ENCODE data around the gene IGF2BP2. TPM values are rescaled to one million over a fixed set of nuclear protein-coding genes. Genes with fewer than 3 reads are reported as not detected.

Gene IGF2BP2
- total RNA-seq, 1 experiment from 2014 or later: 0.67 TPM

DNA sequence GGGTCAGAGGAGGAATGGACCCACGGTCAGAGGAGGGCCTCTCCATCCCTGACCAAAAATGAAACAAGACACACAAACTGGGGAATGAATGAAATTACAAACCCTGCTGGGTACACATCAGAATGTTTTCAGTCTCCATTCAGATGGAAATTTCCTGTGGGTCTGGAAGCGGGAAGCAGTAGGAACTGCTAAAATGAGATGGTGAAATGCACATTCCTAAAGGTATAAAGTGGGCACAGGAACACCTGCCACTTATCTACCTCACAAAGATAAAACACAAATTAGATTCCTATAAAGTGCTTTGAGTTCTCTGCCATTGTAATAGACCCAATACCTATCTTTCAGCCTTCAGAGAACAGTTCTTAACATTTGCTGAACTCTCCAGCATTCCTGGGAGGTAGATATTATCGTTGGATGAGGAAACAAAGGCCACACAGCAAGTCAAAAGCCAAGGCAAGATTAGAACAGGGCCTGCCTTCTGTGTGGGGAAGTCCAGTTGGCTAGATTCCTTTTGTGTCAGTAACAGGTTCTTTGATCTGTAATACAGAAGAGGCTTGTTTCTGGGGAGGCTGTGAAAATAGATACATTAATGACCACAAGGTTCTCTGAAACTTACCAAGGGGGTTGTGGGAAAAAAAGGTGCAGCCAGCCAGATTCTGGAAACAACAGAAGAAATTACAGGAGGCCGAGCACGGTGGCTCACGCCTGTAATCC is 98.4 kb downstream of the IGF2BP2 start:
- Histone ChIP-seq H3K4me3 (ENCODE audit: low read length) (no peak overlapping the region), H4K20me1 (ENCODE audit: insufficient read depth, low read depth, low read length) (no peaks in the 10 kb centered on the region), H3K4me1 (ENCODE audit: low read length) (no peaks in the 10 kb centered on the region), H3K27ac (ENCODE audit: low read length) (no peak overlapping the region), H3K27me3 (ENCODE audit: low read length) (no peaks in the 10 kb centered on the region), H3K9me3 (ENCODE audit: low read length) (no peaks in the 10 kb centered on the region), H2AFZ (ENCODE audit: low read length) (no peak overlapping the region), H3K9me2 (replicated peaks; ENCODE audit: insufficient read depth, low read length) (no peaks in the 10 kb centered on the region), H3K9ac (ENCODE audit: low read length) (no peak overlapping the region), H3K4me2 (ENCODE audit: low read depth, low read length, poor library complexity, severe bottlenecking) (no peak overlapping the region), H3K79me2 (ENCODE audit: low read length) (no peaks in the 10 kb centered on the region), H3K36me3 (ENCODE audit: insufficient read depth, low read length) (no peaks in the 10 kb centered on the region)
- DNase-seq: no peak

DNA sequence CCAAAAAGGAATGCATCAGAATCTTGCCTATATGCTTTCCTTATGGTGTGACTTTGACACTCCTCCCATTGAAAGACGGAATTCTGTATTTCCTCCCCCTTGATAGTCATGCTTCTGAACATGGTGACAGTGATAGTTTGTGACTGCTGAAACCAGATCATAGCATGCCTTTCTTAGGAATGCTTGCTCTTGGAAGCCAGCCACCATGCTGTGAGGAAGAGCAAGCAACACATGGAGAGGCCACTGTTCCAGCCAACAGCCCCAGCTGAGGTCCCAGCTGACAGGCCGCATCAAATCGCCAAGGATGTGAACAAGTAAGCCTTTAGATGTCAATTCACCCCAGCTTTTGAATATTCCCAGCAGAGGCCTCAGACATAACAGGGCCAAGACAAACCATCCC is 100.1 kb downstream of the IGF2BP2 start:
- Histone ChIP-seq H3K79me2 (ENCODE audit: low read length) (no peaks in the 10 kb centered on the region), H3K4me3 (ENCODE audit: low read length) (no peak overlapping the region), H4K20me1 (ENCODE audit: insufficient read depth, low read depth, low read length) (no peaks in the 10 kb centered on the region), H2AFZ (ENCODE audit: low read length) (no peak overlapping the region), H3K9me2 (replicated peaks; ENCODE audit: insufficient read depth, low read length) (no peaks in the 10 kb centered on the region), H3K9me3 (ENCODE audit: low read length) (no peaks in the 10 kb centered on the region), H3K4me2 (ENCODE audit: low read depth, low read length, poor library complexity, severe bottlenecking) (no peak overlapping the region), H3K9ac (ENCODE audit: low read length) (no peak overlapping the region), H3K27ac (ENCODE audit: low read length) (no peak overlapping the region), H3K4me1 (ENCODE audit: low read length) (no peaks in the 10 kb centered on the region), H3K36me3 (ENCODE audit: insufficient read depth, low read length) (no peaks in the 10 kb centered on the region), H3K27me3 (ENCODE audit: low read length) (no peaks in the 10 kb centered on the region)
- DNase-seq: no peak

DNA sequence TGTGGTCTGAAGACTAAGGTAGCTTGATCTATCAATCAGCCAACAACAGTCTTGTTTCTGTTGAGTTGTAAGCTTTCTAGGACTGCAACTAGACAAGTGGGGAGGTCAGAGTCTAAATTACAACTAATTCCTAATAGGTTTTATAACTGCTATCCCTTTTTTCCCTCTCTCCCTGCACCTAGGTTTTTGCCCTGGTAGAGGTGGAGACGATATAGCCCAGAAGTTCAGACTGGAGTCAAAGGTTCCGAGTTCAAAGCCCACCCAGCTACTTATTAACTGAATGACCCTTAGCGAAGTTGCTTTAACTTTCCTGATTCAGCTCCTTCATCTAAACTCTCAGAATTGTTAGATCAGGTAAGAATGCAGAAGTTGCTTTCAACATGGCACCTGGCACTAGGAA is 100.6 kb downstream of the IGF2BP2 start:
- Histone ChIP-seq H3K4me3 (ENCODE audit: low read length) (no peak overlapping the region), H3K27ac (ENCODE audit: low read length) (no peak overlapping the region), H3K4me2 (ENCODE audit: low read depth, low read length, poor library complexity, severe bottlenecking) (no peak overlapping the region), H3K27me3 (ENCODE audit: low read length) (no peaks in the 10 kb centered on the region), H3K4me1 (ENCODE audit: low read length) (no peaks in the 10 kb centered on the region), H4K20me1 (ENCODE audit: insufficient read depth, low read depth, low read length) (no peaks in the 10 kb centered on the region), H3K79me2 (ENCODE audit: low read length) (no peaks in the 10 kb centered on the region), H3K9me2 (replicated peaks; ENCODE audit: insufficient read depth, low read length) (no peaks in the 10 kb centered on the region), H3K36me3 (ENCODE audit: insufficient read depth, low read length) (no peaks in the 10 kb centered on the region), H3K9ac (ENCODE audit: low read length) (no peak overlapping the region), H3K9me3 (ENCODE audit: low read length) (no peaks in the 10 kb centered on the region), H2AFZ (ENCODE audit: low read length) (no peak overlapping the region)
- DNase-seq: no peak

DNA sequence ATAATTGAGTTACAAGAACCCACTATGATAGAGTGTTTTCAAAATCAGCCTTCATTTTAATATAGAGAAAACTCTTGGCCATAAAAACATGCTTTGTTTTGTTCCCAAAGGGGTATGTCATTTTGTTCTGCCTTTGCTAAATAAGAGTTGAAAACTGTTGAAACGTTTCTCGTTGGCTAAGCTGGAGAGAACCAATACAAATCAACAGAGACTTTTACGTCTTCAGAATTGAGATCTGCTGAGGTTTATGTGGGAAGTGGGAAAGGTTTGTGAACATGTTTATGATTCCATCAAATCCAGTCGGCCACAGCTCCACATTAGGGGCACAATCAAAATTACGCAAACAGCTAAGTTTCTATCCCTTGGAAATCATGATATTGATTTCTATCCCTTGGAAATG is 102.0 kb downstream of the IGF2BP2 start:
- no peak overlapping the region for H2AFZ ChIP-seq (ENCODE audit: low read length)
- no peak overlapping the region for H3K4me2 ChIP-seq (ENCODE audit: low read depth, low read length, poor library complexity, severe bottlenecking)
- H3K27ac ChIP-seq (ENCODE audit: low read length): no peak overlapping the region
- H3K9ac ChIP-seq (ENCODE audit: low read length): no peak overlapping the region
- H3K36me3 ChIP-seq (ENCODE audit: insufficient read depth, low read length): no peaks in the 10 kb centered on the region
- H3K4me1 ChIP-seq (ENCODE audit: low read length): no peaks in the 10 kb centered on the region
- DNase-seq: no peak
- H3K9me3 ChIP-seq (ENCODE audit: low read length): no peaks in the 10 kb centered on the region
- H3K79me2 ChIP-seq (ENCODE audit: low read length): no peaks in the 10 kb centered on the region
- no peaks in the 10 kb centered on the region for H3K9me2 ChIP-seq (replicated peaks; ENCODE audit: insufficient read depth, low read length)
- no peaks in the 10 kb centered on the region for H3K27me3 ChIP-seq (ENCODE audit: low read length)
- no peaks in the 10 kb centered on the region for H4K20me1 ChIP-seq (ENCODE audit: insufficient read depth, low read depth, low read length)
- H3K4me3 ChIP-seq (ENCODE audit: low read length): no peak overlapping the region

DNA sequence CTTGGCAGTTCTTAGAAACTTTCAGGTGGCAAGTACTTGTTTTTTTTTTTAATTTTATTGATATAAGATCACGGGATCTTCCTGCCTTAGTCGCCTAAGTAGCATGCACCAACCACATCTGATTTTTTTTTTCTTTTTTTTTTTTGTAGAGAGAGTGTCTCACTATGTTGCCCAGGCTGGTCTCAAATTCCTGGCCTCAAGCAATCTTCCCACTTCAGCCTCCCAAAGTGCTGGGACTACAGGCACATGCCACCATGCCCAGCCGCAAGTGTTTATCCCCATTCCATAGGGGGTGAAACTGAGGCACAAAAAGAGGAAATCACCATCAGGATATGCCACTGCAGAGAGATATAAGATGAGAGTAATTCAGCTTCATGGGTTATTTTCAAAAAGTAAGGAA is 102.9 kb downstream of the IGF2BP2 start:
- DNase-seq: no peak
- no peak overlapping the region for H2AFZ ChIP-seq (ENCODE audit: low read length)
- H3K27me3 ChIP-seq (ENCODE audit: low read length): no peaks in the 10 kb centered on the region
- H3K4me2 ChIP-seq (ENCODE audit: low read depth, low read length, poor library complexity, severe bottlenecking): no peak overlapping the region
- H4K20me1 ChIP-seq (ENCODE audit: insufficient read depth, low read depth, low read length): no peaks in the 10 kb centered on the region
- H3K4me1 ChIP-seq (ENCODE audit: low read length): no peaks in the 10 kb centered on the region
- H3K9me3 ChIP-seq (ENCODE audit: low read length): no peaks in the 10 kb centered on the region
- no peak overlapping the region for H3K27ac ChIP-seq (ENCODE audit: low read length)
- no peaks in the 10 kb centered on the region for H3K9me2 ChIP-seq (replicated peaks; ENCODE audit: insufficient read depth, low read length)
- no peak overlapping the region for H3K9ac ChIP-seq (ENCODE audit: low read length)
- H3K36me3 ChIP-seq (ENCODE audit: insufficient read depth, low read length): no peaks in the 10 kb centered on the region
- no peaks in the 10 kb centered on the region for H3K79me2 ChIP-seq (ENCODE audit: low read length)
- no peak overlapping the region for H3K4me3 ChIP-seq (ENCODE audit: low read length)

DNA sequence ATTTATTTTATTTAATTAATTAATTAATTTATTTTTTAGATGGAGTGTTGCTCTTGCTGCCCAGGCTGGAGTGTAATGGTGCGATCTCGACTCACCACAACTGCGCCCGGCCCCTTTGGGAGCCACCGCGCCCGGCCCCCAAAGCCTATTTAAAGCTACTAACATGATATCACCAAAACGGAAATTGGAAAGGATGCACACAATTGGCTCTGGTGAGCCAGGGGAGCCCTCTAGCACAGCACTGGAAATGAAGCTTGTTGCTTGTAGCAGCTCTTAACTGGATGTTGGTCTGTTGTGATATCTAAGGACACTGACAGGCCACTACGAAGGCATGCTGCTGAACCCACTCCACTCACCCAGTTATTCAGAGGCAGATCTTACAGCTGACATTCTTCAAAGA is 104.5 kb downstream of the IGF2BP2 start:
- no peak overlapping the region for H3K9ac ChIP-seq (ENCODE audit: low read length)

DNA sequence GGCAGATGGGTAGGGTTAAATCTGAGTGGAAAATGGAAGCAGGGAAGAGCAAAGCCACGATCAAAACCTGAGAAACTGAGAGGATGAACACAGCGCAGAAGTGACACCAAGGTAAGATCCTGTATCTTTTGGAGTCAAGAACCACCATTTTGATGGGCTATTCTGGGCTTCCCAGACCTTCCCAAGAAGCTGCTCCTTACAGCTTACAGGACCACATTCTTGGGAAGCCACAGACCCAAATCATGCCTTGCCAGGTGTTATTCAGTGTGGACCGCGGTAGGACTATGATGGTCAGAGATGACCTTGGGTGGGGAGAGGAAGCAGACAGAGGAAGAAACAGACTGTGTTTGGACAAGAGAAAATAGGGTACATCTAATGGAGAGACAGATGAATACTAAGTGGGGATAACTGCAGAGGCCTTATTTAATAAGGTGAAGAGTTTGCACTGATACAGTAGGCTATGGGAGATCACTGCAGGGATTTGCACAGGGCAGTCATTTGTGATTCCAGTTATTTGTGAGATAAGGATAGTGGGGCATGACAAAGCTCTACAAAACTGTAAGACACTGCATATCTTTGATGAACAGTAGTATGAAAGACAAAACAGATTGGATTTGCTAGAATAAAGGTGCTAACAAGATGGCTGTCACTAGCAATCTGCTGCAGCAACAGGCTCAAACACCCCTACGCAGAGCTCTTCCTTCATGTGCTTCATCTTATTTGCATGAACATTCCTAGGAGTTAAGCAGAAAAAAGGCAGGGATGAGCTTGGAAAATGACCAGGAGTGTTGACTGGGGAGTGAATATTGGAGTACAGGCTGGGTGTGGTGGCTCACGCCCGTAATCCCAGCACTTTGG is 105.9 kb downstream of the IGF2BP2 start:
- no peak overlapping the region for H3K9ac ChIP-seq (ENCODE audit: low read length)
- H2AFZ ChIP-seq (ENCODE audit: low read length): no peak overlapping the region
- no peak overlapping the region for H3K4me2 ChIP-seq (ENCODE audit: low read depth, low read length, poor library complexity, severe bottlenecking)
- no peaks in the 10 kb centered on the region for H4K20me1 ChIP-seq (ENCODE audit: insufficient read depth, low read depth, low read length)
- H3K36me3 ChIP-seq (ENCODE audit: insufficient read depth, low read length): no peaks in the 10 kb centered on the region
- H3K4me1 ChIP-seq (ENCODE audit: low read length): no peaks in the 10 kb centered on the region
- H3K9me3 ChIP-seq (ENCODE audit: low read length): no peaks in the 10 kb centered on the region
- no peak for DNase-seq
- no peak overlapping the region for H3K27ac ChIP-seq (ENCODE audit: low read length)
- H3K79me2 ChIP-seq (ENCODE audit: low read length): no peaks in the 10 kb centered on the region
- H3K9me2 ChIP-seq (replicated peaks; ENCODE audit: insufficient read depth, low read length): no peaks in the 10 kb centered on the region
- no peaks in the 10 kb centered on the region for H3K27me3 ChIP-seq (ENCODE audit: low read length)
- H3K4me3 ChIP-seq (ENCODE audit: low read length): no peak overlapping the region

More for the DNA sequence above, 104.5 kb downstream of the IGF2BP2 start:
- Histone ChIP-seq H3K27me3 (ENCODE audit: low read length) (no peaks in the 10 kb centered on the region), H3K4me2 (ENCODE audit: low read depth, low read length, poor library complexity, severe bottlenecking) (no peak overlapping the region), H2AFZ (ENCODE audit: low read length) (no peak overlapping the region), H3K79me2 (ENCODE audit: low read length) (no peaks in the 10 kb centered on the region), H4K20me1 (ENCODE audit: insufficient read depth, low read depth, low read length) (no peaks in the 10 kb centered on the region), H3K4me3 (ENCODE audit: low read length) (no peak overlapping the region), H3K9me3 (ENCODE audit: low read length) (no peaks in the 10 kb centered on the region), H3K4me1 (ENCODE audit: low read length) (no peaks in the 10 kb centered on the region), H3K9me2 (replicated peaks; ENCODE audit: insufficient read depth, low read length) (no peaks in the 10 kb centered on the region), H3K36me3 (ENCODE audit: insufficient read depth, low read length) (no peaks in the 10 kb centered on the region), H3K27ac (ENCODE audit: low read length) (no peak overlapping the region)
- no peak for DNase-seq

DNA sequence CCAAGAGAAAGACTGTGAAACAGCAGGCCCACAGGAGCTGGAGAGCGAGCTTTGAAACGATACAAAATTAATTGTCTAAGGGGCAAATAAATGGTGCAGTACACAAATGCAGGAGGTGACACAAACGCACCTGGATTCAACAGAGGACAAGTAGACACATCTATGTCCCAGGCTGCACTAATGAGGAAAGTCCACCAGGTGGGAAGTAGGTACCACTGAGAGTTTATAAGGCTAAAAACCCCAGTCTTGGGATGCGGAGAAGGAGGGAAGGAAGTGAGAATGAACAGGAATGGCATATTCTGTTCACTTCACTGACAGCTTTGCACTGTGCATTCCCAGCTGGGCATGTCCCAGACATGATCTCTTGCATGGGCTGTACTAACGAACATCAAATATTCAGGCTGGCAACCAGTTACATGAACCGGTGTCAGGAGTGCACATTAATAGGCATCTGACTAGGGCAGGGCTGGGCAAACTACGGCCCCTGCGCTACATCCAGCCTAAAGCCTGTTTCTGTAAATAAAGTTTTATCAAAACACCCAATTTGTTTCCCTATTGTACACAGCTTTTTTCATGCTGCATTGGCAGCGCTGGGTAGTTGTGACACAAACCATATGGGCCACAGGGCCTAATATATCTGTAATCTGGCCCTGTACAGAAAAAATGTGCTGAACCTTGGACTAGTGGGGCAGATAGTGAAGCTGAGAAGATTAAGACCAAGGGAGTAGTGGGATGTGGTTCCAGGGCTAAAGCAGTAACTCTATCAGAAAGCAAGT is 107.0 kb downstream of the IGF2BP2 start:
- H3K4me1 ChIP-seq (ENCODE audit: low read length): no peaks in the 10 kb centered on the region
- no peak for DNase-seq
- H3K4me3 ChIP-seq (ENCODE audit: low read length): no peak overlapping the region
- H3K27ac ChIP-seq (ENCODE audit: low read length): no peak overlapping the region
- H3K27me3 ChIP-seq (ENCODE audit: low read length): no peaks in the 10 kb centered on the region
- no peaks in the 10 kb centered on the region for H3K9me2 ChIP-seq (replicated peaks; ENCODE audit: insufficient read depth, low read length)
- H3K9ac ChIP-seq (ENCODE audit: low read length): no peak overlapping the region
- H4K20me1 ChIP-seq (ENCODE audit: insufficient read depth, low read depth, low read length): no peaks in the 10 kb centered on the region
- no peaks in the 10 kb centered on the region for H3K36me3 ChIP-seq (ENCODE audit: insufficient read depth, low read length)
- no peaks in the 10 kb centered on the region for H3K79me2 ChIP-seq (ENCODE audit: low read length)
- H3K4me2 ChIP-seq (ENCODE audit: low read depth, low read length, poor library complexity, severe bottlenecking): no peak overlapping the region
- H3K9me3 ChIP-seq (ENCODE audit: low read length): no peaks in the 10 kb centered on the region
- no peak overlapping the region for H2AFZ ChIP-seq (ENCODE audit: low read length)
